ENCODE data around the gene DCK. TPM values are rescaled to one million over a fixed set of nuclear protein-coding genes. Genes with fewer than 3 reads are reported as not detected.

The DCK gene
- 18.6 and 21.1 TPM in 2 replicates for total RNA-seq

GRCh38 chr4:70993181-70994068, at the start of gene DCK:
TSS of gene DCK (plus strand) at chr4:70993649. CDS start at chr4:70993836, 187 bp downstream.

Other genes starting within 250 kb of the DCK start
- gene GRSF1, start 153.8 kb upstream of the DCK start, total RNA-seq: 73.2 and 91.9 TPM in 2 replicates
- 13.4 and 16.5 TPM in 2 replicates for gene MOB1B, start 91.3 kb upstream of the DCK start, total RNA-seq